Neutrophil (primary cell): ENCODE results near the gene MMP24OS.

Experiments used
- H3K27ac ChIP-seq: fragments of 200-600 bp; sonication (generic); 2 replicates; pipeline ENCODE4 v1.5.1; 2016; ENCODE audit warnings: mild to moderate bottlenecking, moderate library complexity
- H3K27me3 ChIP-seq: fragments of 200-600 bp; sonication (generic); 2 replicates; pipeline ENCODE4 v1.6.0; 2016; ENCODE audit warnings: mild to moderate bottlenecking
- H3K36me3 ChIP-seq: fragments of 200-600 bp; sonication (generic); 2 replicates; pipeline ENCODE4 v1.5.1; 2017
- H3K4me1 ChIP-seq, 2 experiments: fragments of 200-600 bp in 1 of 2; sonication (generic) in 1 of 2; 1 replicate in 1 of 2; 2 replicates in 1 of 2; pipeline versions ENCODE4 v1.5.1 to v1.6.1; 2013 to 2016; ENCODE audit warnings: low read depth in 1 of 2, low read length in 1 of 2, mild to moderate bottlenecking in 1 of 2, moderate library complexity in 1 of 2; ENCODE audit not compliant: control insufficient read depth in 1 of 2, insufficient read depth in 1 of 2
- H3K4me3 ChIP-seq, 2 experiments: fragments of 200-600 bp in 1 of 2; sonication (generic) in 1 of 2; 1 replicate in 1 of 2; 2 replicates in 1 of 2; pipeline ENCODE4 v1.5.1; 2013 to 2016; ENCODE audit warnings: low read depth in 1 of 2, low read length in 1 of 2, mild to moderate bottlenecking in 1 of 2, moderate library complexity in 1 of 2
- H3K9me3 ChIP-seq: fragments of 200-600 bp; sonication (generic); 2 replicates; pipeline ENCODE4 v1.5.1; 2016
- TF ChIP-seq, protein P1 (sequence below): fragments of 200-600 bp; sonication (generic); IDR thresholded peaks from 2 replicates; pipeline ENCODE4 v1.5.1; 2016; ENCODE audit warnings: antibody characterized with exemption

The MMP24OS gene

DNA sequence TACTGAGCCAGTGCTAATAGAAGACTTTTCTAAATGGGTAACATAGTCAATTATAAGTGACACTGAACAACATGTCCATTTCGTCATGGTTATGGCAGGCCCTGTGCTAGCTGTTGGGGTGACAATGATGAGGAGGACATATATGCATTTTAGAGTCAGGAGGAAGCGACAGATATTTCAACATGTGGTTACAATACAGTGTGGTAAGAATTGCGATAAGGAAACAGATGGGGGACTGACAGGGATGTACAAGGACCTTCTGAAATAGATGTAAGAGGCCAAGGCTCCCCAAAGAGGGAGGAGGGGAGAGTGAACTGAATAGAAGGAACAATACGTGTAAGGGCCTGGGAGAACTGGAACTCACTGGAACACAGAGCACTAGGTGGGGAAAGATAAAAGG, 39.8 kb downstream of the MMP24OS start:
- peak overlapping the region in 1 of 2 experiments; percentile 4 for H3K4me3 ChIP-seq
- peaks cover 16% of the 10 kb centered on the region for H3K36me3 ChIP-seq

DNA sequence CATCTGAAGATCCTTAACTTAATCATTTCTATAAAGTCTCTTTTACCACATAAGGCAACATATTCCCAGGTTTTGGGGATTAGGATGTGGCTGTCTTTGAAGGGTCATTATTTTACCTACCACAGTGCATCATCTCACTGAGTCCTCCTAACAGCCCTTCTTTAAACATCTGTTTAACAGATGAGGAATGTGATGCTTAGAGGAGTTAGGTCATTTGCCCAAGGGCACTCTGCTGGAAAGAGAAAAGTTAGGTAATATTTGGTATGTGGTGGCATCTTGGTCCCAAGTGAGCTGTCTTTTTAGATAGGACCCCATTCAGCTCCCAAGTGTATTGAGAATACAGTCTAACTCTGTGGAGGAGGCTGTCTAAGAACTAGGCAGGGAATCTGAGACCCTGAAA, 40.4 kb downstream of the MMP24OS start:
- Histone ChIP-seq H3K36me3 (peaks cover 16% of the 10 kb centered on the region), H3K27me3 (no peaks in the 10 kb centered on the region), H3K4me1 (peaks cover 42 to 47% of the 10 kb centered on the region in 2 experiments), H3K4me3 (no peak overlapping the region), H3K27ac (peak overlapping the region; percentile 83), H3K9me3 (no peaks in the 10 kb centered on the region)
- TF ChIP-seq, protein P1, sequence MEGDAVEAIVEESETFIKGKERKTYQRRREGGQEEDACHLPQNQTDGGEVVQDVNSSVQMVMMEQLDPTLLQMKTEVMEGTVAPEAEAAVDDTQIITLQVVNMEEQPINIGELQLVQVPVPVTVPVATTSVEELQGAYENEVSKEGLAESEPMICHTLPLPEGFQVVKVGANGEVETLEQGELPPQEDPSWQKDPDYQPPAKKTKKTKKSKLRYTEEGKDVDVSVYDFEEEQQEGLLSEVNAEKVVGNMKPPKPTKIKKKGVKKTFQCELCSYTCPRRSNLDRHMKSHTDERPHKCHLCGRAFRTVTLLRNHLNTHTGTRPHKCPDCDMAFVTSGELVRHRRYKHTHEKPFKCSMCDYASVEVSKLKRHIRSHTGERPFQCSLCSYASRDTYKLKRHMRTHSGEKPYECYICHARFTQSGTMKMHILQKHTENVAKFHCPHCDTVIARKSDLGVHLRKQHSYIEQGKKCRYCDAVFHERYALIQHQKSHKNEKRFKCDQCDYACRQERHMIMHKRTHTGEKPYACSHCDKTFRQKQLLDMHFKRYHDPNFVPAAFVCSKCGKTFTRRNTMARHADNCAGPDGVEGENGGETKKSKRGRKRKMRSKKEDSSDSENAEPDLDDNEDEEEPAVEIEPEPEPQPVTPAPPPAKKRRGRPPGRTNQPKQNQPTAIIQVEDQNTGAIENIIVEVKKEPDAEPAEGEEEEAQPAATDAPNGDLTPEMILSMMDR: no peak

More for the DNA sequence above, 39.8 kb downstream of the MMP24OS start:
- no peaks in the 10 kb centered on the region for H3K27me3 ChIP-seq
- TF ChIP-seq, protein P1: no peak
- H3K4me1 ChIP-seq: peaks cover 42 to 47% of the 10 kb centered on the region in 2 experiments
- H3K9me3 ChIP-seq: no peaks in the 10 kb centered on the region
- peak overlapping the region; percentile 83 for H3K27ac ChIP-seq

DNA sequence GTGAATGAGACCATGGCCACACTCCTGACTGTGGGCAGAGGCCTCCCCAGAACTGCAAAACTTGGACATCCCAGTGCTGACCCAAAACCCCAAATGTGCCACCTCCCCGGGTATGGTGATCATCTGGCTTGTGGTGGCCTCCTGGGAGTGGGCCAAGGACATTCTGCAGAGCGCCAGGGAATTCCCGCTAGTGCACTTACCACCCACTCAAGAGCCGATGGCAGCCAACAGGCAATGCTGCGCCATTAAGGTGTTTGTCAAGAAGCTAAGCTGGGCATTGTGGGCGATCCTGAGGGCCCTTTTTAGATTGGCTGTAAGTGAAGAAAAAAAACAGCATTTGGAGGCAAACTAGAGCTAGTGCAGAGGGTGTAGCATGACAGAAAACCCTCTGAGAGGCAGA, 42.0 kb downstream of the MMP24OS start:
- Histone ChIP-seq H3K4me3 (no peak overlapping the region), H3K36me3 (peaks cover 20% of the 10 kb centered on the region), H3K27ac (no peak overlapping the region), H3K4me1 (peaks cover 39 to 40% of the 10 kb centered on the region in 2 experiments), H3K27me3 (no peaks in the 10 kb centered on the region), H3K9me3 (no peaks in the 10 kb centered on the region)
- TF ChIP-seq, protein P1: no peak

DNA sequence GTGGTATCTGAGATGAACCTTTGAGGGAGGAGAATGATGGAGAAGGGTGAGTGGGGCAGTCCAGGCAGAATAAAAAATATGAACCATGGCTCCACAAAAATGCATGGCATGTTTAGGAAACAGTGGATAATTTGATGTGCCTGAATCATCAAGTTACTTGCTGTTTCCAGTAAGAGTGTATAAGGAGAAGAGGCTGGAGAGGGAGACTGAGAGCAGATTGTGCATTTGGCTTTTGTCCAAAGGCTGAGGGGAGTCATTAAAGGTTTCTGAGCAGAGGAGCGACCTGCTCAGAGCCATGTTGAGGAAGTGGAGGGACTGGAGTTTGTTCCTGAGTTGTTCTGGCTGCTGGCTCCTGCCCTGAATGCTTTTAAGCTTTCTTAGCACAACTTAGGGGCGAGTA, 45.3 kb downstream of the MMP24OS start:
- Histone ChIP-seq H3K27ac (no peak overlapping the region), H3K4me3 (no peak overlapping the region), H3K36me3 (peaks cover 20% of the 10 kb centered on the region), H3K4me1 (peaks cover 6 to 7% of the 10 kb centered on the region in 2 experiments), H3K9me3 (no peaks in the 10 kb centered on the region), H3K27me3 (peaks cover 22% of the 10 kb centered on the region)
- TF ChIP-seq, protein P1: no peak

DNA sequence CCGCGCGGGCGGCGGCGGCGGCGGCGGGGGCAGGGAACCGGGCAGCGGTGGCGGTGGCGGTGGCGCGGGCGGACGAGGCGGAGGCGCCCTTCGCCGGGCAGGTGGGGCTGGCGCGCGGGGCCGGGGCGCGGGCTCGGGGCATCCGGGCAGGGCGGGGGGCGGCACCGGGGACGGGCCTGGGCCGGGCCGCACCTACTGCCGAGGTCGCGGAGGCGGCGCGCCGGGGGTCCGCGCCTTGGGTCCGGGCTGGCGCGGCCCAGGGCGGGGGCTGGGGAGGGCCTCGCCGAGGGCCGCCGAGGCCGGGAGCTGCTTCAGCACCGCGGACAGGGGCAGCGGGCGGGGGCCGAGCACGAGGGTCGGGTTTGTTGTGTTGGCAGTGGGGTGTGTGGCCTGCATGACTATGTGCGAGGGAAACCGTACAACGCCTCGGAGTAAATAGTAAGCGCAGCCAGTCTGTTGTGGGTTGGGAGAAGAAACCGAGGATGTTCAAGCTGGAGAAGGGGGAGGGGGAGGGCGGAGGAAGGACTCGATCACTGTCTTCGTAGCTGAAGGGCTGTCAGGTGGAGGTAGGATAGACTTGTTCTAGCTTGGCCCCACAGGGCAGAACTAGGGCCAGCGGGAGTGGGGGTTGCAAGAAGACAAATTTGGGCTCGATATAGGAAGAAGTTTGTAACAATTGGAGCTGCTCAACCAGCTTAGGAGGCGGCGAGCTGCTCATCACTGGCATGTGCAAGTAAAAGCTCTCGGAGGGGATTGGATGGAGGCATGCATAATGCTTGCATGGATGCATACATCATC, 50.8 kb downstream of the MMP24OS start:
- Histone ChIP-seq H3K27ac (no peak overlapping the region), H3K4me1 (peaks cover 0 to 8% of the 10 kb centered on the region in 2 experiments), H3K36me3 (peaks cover 4% of the 10 kb centered on the region), H3K9me3 (no peaks in the 10 kb centered on the region), H3K4me3 (peak overlapping the region in 1 of 2 experiments; percentile 14), H3K27me3 (peaks cover 59% of the 10 kb centered on the region)
- TF ChIP-seq, protein P1: no peak
